SK-N-SH treated with all-trans-retinoic acid at 6 μM for 48 hours (cell line): ENCODE data around the gene KRTAP12-3.
"Not testable (repeated sequence)": the region's sequence is repeated elsewhere in the genome, so short reads cannot be mapped to it uniquely, and the experiment has no call there.

ENCODE experiments used
- ATAC-seq: fragments of 200-7000 bp; cut with Tn5 transposase; 3 replicates; pipeline ENCODE4 v1.9.1; 2020; ENCODE audit warnings: mild to moderate bottlenecking, moderate library complexity
- ARNTL ChIP-seq: fragments of 450-650 bp; formaldehyde crosslinking; IDR thresholded peaks from 2 replicates; pipeline ENCODE4 v1.5.0; 2020; ENCODE audit warnings: low read depth, mild to moderate bottlenecking, moderate library complexity, borderline replicate concordance
- BACH2 ChIP-seq: fragments of 250-450 bp; sonication (Bioruptor Pico); IDR thresholded peaks from 2 replicates; pipeline ENCODE4 v1.9.0; 2021; ENCODE audit warnings: mild to moderate bottlenecking, borderline replicate concordance
- CREB5 ChIP-seq: fragments of 250-450 bp; sonication (Bioruptor Pico); IDR thresholded peaks from 2 replicates; pipeline ENCODE4 v1.5.1; 2020; ENCODE audit warnings: low read depth, mild to moderate bottlenecking, moderate library complexity
- CSDC2 ChIP-seq: fragments of 250-450 bp; sonication (Bioruptor Pico); IDR thresholded peaks from 2 replicates; pipeline ENCODE4 v1.5.0; 2020; ENCODE audit warnings: mild to moderate bottlenecking, moderate library complexity
- CSRNP3 ChIP-seq: fragments of 250-450 bp; sonication (Bioruptor Pico); IDR thresholded peaks from 2 replicates; pipeline ENCODE4 v1.5.1; 2021; ENCODE audit warnings: mild to moderate bottlenecking, moderate library complexity
- GLIS3 ChIP-seq: fragments of 250-450 bp; sonication (Bioruptor Pico); IDR thresholded peaks from 2 replicates; pipeline ENCODE4 v1.5.0; 2020; ENCODE audit warnings: mild to moderate bottlenecking, moderate library complexity
- ISL1 ChIP-seq: fragments of 250-450 bp; sonication (Bioruptor Pico); IDR thresholded peaks from 2 replicates; pipeline ENCODE4 v2.1.2; 2022; ENCODE audit warnings: mild to moderate bottlenecking, moderate library complexity
- OSR1 ChIP-seq: fragments of 250-450 bp; sonication (Bioruptor Pico); IDR thresholded peaks from 2 replicates; pipeline ENCODE4 v1.8.0; 2022; ENCODE audit warnings: moderate library complexity, mild to moderate bottlenecking, inconsistent platforms
- POU6F1 ChIP-seq: fragments of 250-450 bp; sonication (Bioruptor Pico); IDR thresholded peaks from 2 replicates; pipeline ENCODE4 v1.8.0; 2021; ENCODE audit warnings: low read depth, mild to moderate bottlenecking, moderate library complexity, borderline replicate concordance
- PPARA ChIP-seq: fragments of 250-450 bp; sonication (Bioruptor Pico); IDR thresholded peaks from 2 replicates; pipeline ENCODE4 v1.5.0; 2020; ENCODE audit warnings: mild to moderate bottlenecking, borderline replicate concordance
- TCF4 ChIP-seq: fragments of 250-450 bp; sonication (Bioruptor Pico); IDR thresholded peaks from 2 replicates; pipeline ENCODE4 v1.8.0; 2021; ENCODE audit warnings: mild to moderate bottlenecking, moderate library complexity, borderline replicate concordance
- TOX ChIP-seq: fragments of 250-450 bp; sonication (Bioruptor Pico); IDR thresholded peaks from 2 replicates; pipeline ENCODE4 v1.8.0; 2021; ENCODE audit warnings: mild to moderate bottlenecking, moderate library complexity, borderline replicate concordance
- ZC3H10 ChIP-seq: fragments of 250-450 bp; sonication (Bioruptor Pico); IDR thresholded peaks from 2 replicates; pipeline ENCODE4 v1.5.1; 2021; ENCODE audit warnings: mild to moderate bottlenecking, moderate library complexity
- ZFP3 ChIP-seq: fragments of 250-450 bp; sonication (Bioruptor Pico); IDR thresholded peaks from 2 replicates; pipeline ENCODE4 v1.5.0; 2020; ENCODE audit warnings: mild to moderate bottlenecking, moderate library complexity
- ZFP30 ChIP-seq: fragments of 450-650 bp; formaldehyde crosslinking; IDR thresholded peaks from 2 replicates; pipeline ENCODE4 v1.5.0; 2022; ENCODE audit warnings: mild to moderate bottlenecking, moderate library complexity
- ZNF565 ChIP-seq: fragments of 450-650 bp; formaldehyde crosslinking; conservative IDR thresholded peaks from 2 replicates; pipeline ENCODE4 v1.5.0; 2020; ENCODE audit warnings: low read depth, mild to moderate bottlenecking, moderate library complexity
- ZNF70 ChIP-seq: fragments of 450-650 bp; formaldehyde crosslinking; IDR thresholded peaks from 2 replicates; pipeline ENCODE4 v1.5.0; 2020; ENCODE audit warnings: mild to moderate bottlenecking, moderate library complexity
- ZNF8 ChIP-seq: fragments of 450-650 bp; formaldehyde crosslinking; IDR thresholded peaks from 2 replicates; pipeline ENCODE4 v1.5.0; 2020; ENCODE audit warnings: mild to moderate bottlenecking, moderate library complexity
- TF ChIP-seq, protein P1 (sequence below): fragments of 250-450 bp; sonication (Bioruptor Pico); IDR thresholded peaks from 2 replicates; pipeline ENCODE4 v1.8.0; 2020; ENCODE audit warnings: mild to moderate bottlenecking, moderate library complexity, borderline replicate concordance

The KRTAP12-3 gene

GRCh38 chr21:44626673-44627143, 31.0 kb upstream of the KRTAP12-3 start, which contains the start of gene KRTAP10-9:
TSS of gene KRTAP10-9 (plus strand) at chr21:44627093. CDS start at chr21:44627172, 79 bp downstream.
- TF ChIP-seq CSDC2 (CRISPR knock-in tag) (no peak), TCF4 (no peak), GLIS3 (no peak), BACH2 (CRISPR knock-in tag) (no peak), ZNF8 (no peak), ZC3H10 (no peak), CREB5 (CRISPR knock-in tag) (no peak), ISL1 (CRISPR knock-in tag) (no peak), ZNF70 (CRISPR knock-in tag) (no peak), TOX (no peak), ARNTL (CRISPR knock-in tag) (no peak), ZNF565 (CRISPR knock-in tag) (no peak), ZFP3 (no peak), POU6F1 (CRISPR knock-in tag) (no peak)
- TF ChIP-seq, protein P1, sequence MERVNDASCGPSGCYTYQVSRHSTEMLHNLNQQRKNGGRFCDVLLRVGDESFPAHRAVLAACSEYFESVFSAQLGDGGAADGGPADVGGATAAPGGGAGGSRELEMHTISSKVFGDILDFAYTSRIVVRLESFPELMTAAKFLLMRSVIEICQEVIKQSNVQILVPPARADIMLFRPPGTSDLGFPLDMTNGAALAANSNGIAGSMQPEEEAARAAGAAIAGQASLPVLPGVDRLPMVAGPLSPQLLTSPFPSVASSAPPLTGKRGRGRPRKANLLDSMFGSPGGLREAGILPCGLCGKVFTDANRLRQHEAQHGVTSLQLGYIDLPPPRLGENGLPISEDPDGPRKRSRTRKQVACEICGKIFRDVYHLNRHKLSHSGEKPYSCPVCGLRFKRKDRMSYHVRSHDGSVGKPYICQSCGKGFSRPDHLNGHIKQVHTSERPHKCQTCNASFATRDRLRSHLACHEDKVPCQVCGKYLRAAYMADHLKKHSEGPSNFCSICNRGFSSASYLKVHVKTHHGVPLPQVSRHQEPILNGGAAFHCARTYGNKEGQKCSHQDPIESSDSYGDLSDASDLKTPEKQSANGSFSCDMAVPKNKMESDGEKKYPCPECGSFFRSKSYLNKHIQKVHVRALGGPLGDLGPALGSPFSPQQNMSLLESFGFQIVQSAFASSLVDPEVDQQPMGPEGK (CRISPR knock-in tag) = no peak
- ATAC-seq = no peak

- not testable (repeated sequence) for ATAC-seq
Measured at GRCh38 chr21:44627181-44627822, 30.4 kb upstream of the KRTAP12-3 start.

- not testable (repeated sequence) for ATAC-seq
Measured at GRCh38 chr21:44627831-44628233, 29.9 kb upstream of the KRTAP12-3 start.

DNA sequence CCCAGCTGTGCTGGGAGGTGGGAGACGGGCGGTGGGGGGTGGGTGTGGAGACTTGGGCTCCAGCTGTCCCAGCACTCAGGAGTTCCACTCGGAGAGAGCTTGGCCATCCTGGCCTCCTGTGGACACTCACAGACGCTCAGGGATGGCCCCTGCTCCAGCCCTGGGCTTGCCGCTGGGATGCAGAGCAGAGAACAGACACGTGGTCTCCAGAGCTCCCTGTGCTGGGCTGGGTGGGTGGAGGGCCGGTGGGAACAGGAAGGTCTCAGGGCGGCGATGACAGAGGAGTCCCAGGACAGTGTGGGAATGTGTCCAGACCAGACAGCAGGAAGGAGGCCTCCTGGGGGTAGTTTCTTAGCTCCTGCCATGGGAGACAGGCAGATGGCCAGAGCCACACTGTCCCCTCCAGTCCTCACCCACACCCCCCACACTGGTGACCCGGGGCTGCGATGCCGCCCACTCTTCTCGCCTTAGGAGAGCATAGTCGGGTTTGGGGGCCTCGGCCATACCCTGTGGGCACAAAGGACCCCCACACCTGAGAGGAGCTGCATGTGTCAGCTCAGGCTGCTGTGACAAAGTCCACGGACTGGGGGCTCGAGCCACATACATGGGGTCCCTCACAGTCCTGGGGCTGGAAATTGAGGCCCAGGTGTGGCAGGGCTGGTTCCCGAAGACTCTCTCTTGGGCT, 28.9 kb upstream of the KRTAP12-3 start:
- no peak for TF ChIP-seq ISL1 (CRISPR knock-in tag)
- no peak for TF ChIP-seq OSR1
- TF ChIP-seq ZNF565 (CRISPR knock-in tag) = no peak
- no peak for ATAC-seq

GRCh38 chr21:44630440-44630839, 27.3 kb upstream of the KRTAP12-3 start:
- TF ChIP-seq GLIS3 (no peak), PPARA (CRISPR knock-in tag) (no peak), ZFP30 (CRISPR knock-in tag) (no peak), CREB5 (CRISPR knock-in tag) (no peak), ZNF70 (CRISPR knock-in tag) (no peak), ZNF8 (no peak), OSR1 (no peak), ZFP3 (no peak), ISL1 (CRISPR knock-in tag) (no peak), TCF4 (no peak)

GRCh38 chr21:44632067-44632466, 25.7 kb upstream of the KRTAP12-3 start:
- ATAC-seq = no peak
- TF ChIP-seq CSRNP3 = no peak
- TF ChIP-seq OSR1 = no peak
- TF ChIP-seq BACH2 (CRISPR knock-in tag) = no peak
- no peak for TF ChIP-seq ZC3H10
- no peak for TF ChIP-seq PPARA (CRISPR knock-in tag)
- no peak for TF ChIP-seq ZNF70 (CRISPR knock-in tag)
- TF ChIP-seq ZNF565 (CRISPR knock-in tag) = no peak

More at GRCh38 chr21:44630440-44630839, 27.3 kb upstream of the KRTAP12-3 start:
- ATAC-seq = no peak
